Astrocyte (in vitro differentiated cells and primary cell): Measurements from ENCODE around the gene DIP2A.

Source experiments
- EZH2 ChIP-seq: IDR thresholded peaks from 2 replicates; pipeline ENCODE4 v1.6.1; 2012; ENCODE audit warnings: mild to moderate bottlenecking, low read length, inconsistent platforms; ENCODE audit not compliant: insufficient read depth
- TF ChIP-seq, protein P1 (sequence below): IDR thresholded peaks from 2 replicates; pipeline ENCODE4 v1.5.1; 2011; ENCODE audit warnings: low read depth, mild to moderate bottlenecking, inconsistent platforms, low read length, moderate library complexity; ENCODE audit not compliant: insufficient read depth

DNA sequence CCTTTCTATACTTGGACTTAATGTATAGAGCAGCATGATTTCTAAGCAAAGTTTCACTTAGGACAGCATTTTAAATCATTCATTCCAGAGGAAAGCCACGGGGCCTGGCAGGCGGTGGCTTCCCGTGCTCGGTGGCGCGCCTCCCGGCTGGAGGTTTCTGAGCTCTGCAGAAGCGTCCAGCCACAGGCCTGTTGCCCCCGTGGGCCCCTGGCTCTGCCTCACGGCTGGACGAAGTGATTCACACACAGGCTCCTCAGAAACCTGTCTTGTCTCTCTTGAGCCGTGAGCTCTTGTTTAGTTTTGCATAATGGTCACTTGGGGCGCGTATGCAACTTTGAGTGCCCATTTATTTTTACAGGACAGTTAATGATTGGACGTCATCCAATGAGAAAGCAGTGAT is 22.1 kb upstream of the DIP2A start:
- TF ChIP-seq, protein P1, sequence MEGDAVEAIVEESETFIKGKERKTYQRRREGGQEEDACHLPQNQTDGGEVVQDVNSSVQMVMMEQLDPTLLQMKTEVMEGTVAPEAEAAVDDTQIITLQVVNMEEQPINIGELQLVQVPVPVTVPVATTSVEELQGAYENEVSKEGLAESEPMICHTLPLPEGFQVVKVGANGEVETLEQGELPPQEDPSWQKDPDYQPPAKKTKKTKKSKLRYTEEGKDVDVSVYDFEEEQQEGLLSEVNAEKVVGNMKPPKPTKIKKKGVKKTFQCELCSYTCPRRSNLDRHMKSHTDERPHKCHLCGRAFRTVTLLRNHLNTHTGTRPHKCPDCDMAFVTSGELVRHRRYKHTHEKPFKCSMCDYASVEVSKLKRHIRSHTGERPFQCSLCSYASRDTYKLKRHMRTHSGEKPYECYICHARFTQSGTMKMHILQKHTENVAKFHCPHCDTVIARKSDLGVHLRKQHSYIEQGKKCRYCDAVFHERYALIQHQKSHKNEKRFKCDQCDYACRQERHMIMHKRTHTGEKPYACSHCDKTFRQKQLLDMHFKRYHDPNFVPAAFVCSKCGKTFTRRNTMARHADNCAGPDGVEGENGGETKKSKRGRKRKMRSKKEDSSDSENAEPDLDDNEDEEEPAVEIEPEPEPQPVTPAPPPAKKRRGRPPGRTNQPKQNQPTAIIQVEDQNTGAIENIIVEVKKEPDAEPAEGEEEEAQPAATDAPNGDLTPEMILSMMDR = no peak
- TF ChIP-seq EZH2 = no peak
